Tibial artery (tissue), 4 donors: ENCODE measurements around the gene BTD.
A peak's percentile ranks its signal among the peaks of the same experiment; 100 is the strongest.

Experiments
- DNase-seq, 2 donors: peaks; one replicate each; pipeline ENCODE4 v3.0.0-alpha.2; 2019
- H3K27ac ChIP-seq, 2 donors: fragments of 200-600 bp; sonication (generic) in 1 of 2; 1 replicate in 1 of 2; 2 replicates in 1 of 2; pipeline ENCODE4 v1.5.1; 2018 to 2019; ENCODE audit warnings: mild to moderate bottlenecking in 1 of 2
- H3K27me3 ChIP-seq, 2 donors: fragments of 200-600 bp; sonication (generic) in 1 of 2; one replicate each; pipeline versions ENCODE4 v1.5.1 to v1.6.0; 2016 to 2019
- H3K36me3 ChIP-seq, 3 donors: fragments of 200-600 bp; sonication (generic) in 2 of 3; one replicate each; pipeline ENCODE4 v1.5.1; 2016 to 2019; ENCODE audit warnings: mild to moderate bottlenecking in 2 of 3
- H3K4me1 ChIP-seq, 4 donors: fragments of 200-600 bp; sonication (generic) in 2 of 4; 1 replicate in 3 of 4; 2 replicates in 1 of 4; pipeline ENCODE4 v1.5.1; 2016 to 2019
- H3K4me3 ChIP-seq, 2 donors: fragments of 200-600 bp; sonication (generic) in 1 of 2; 1 replicate in 1 of 2; 2 replicates in 1 of 2; pipeline ENCODE4 v1.5.1; 2018 to 2019; ENCODE audit warnings: mild to moderate bottlenecking in 2 of 2
- H3K9me3 ChIP-seq, 3 donors: fragments of 200-600 bp; sonication (generic) in 1 of 3; one replicate each; pipeline ENCODE4 v1.5.1; 2016 to 2019
- intact Hi-C: fragments of 100-400 bp; cut with DNase I; formaldehyde crosslinking; loops from one replicate; pipeline ENCODE4 v1.15.0; 2023; ENCODE audit warnings: low total_unique reads
- TF ChIP-seq, protein P1 (sequence below), 2 experiments: fragments of 200-600 bp in 1 of 2; fragments of 450-650 bp in 1 of 2; IDR thresholded peaks; one replicate each; pipeline ENCODE4 v1.5.1; 2017 to 2019; ENCODE audit warnings: antibody characterized with exemption in 2 of 2, mild to moderate bottlenecking in 1 of 2, moderate library complexity in 1 of 2

The BTD gene

DNA sequence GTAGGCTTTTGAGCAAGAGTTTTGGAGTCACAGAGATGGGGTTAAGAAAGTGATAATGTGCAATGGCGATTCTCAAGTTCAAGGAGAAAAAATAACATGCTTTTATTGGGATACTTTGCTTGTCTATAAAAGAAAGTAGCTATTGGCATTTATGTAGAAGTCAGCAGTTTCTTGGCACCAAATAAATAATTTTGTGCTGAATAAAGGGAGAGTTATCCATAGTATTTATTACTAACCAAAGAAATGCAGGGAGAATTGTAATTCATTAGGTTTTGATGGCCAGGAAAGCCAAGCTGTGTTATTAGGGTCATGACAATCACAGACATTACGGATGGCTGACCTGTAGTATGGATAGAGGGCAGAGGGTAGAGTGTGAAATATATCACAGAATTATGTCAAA, 33.1 kb downstream of the BTD start:
- Histone ChIP-seq H3K9me3 (no peaks in the 10 kb centered on the region), H3K36me3 (peaks cover 0 to 6% (median 0%) of the 10 kb centered on the region in 3 donors), H3K4me3 (no peak overlapping the region), H3K4me1 (peaks cover 0 to 41% (median 22%) of the 10 kb centered on the region in 4 donors), H3K27me3 (no peaks in the 10 kb centered on the region), H3K27ac (peak overlapping the region; percentile 51 to 56)
- TF ChIP-seq, protein P1, sequence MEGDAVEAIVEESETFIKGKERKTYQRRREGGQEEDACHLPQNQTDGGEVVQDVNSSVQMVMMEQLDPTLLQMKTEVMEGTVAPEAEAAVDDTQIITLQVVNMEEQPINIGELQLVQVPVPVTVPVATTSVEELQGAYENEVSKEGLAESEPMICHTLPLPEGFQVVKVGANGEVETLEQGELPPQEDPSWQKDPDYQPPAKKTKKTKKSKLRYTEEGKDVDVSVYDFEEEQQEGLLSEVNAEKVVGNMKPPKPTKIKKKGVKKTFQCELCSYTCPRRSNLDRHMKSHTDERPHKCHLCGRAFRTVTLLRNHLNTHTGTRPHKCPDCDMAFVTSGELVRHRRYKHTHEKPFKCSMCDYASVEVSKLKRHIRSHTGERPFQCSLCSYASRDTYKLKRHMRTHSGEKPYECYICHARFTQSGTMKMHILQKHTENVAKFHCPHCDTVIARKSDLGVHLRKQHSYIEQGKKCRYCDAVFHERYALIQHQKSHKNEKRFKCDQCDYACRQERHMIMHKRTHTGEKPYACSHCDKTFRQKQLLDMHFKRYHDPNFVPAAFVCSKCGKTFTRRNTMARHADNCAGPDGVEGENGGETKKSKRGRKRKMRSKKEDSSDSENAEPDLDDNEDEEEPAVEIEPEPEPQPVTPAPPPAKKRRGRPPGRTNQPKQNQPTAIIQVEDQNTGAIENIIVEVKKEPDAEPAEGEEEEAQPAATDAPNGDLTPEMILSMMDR (IDR thresholded peaks at IDR 0.05): no peak
- no peak for DNase-seq
- intact Hi-C loops: loop anchor here (10.0 kb wide), 1 partner anchor 610 kb away; no protein-coding TSS in a partner anchor

GRCh38 chr3:15635121-15635661, 33.6 kb downstream of the BTD start:
- H3K4me1 ChIP-seq: peaks cover 0 to 38% (median 22%) of the 10 kb centered on the region in 4 donors
- H3K9me3 ChIP-seq: no peaks in the 10 kb centered on the region
- peaks cover 0 to 6% (median 0%) of the 10 kb centered on the region in 3 donors for H3K36me3 ChIP-seq
- H3K27me3 ChIP-seq: no peaks in the 10 kb centered on the region
- DNase-seq: no peak
- TF ChIP-seq, protein P1 (IDR thresholded peaks at IDR 0.05): no peak
- H3K27ac ChIP-seq: peak overlapping the region; percentile 51 to 56
- intact Hi-C loops: loop anchor here (10.0 kb wide), 1 partner anchor 610 kb away; no protein-coding TSS in a partner anchor
- H3K4me3 ChIP-seq: no peak overlapping the region

GRCh38 chr3:15636028-15636709, 34.6 kb downstream of the BTD start:
- Histone ChIP-seq H3K4me1 (peaks cover 0 to 30% (median 22%) of the 10 kb centered on the region in 4 donors), H3K36me3 (peaks cover 0 to 6% (median 0%) of the 10 kb centered on the region in 3 donors), H3K27ac (peak overlapping the region; percentile 51 to 56), H3K9me3 (no peaks in the 10 kb centered on the region), H3K27me3 (no peaks in the 10 kb centered on the region), H3K4me3 (no peak overlapping the region)
- no peak for DNase-seq
- TF ChIP-seq, protein P1 (IDR thresholded peaks at IDR 0.05): no peak
- intact Hi-C loops: loop anchor here (10.0 kb wide), 1 partner anchor 609 kb away; no protein-coding TSS in a partner anchor

DNA sequence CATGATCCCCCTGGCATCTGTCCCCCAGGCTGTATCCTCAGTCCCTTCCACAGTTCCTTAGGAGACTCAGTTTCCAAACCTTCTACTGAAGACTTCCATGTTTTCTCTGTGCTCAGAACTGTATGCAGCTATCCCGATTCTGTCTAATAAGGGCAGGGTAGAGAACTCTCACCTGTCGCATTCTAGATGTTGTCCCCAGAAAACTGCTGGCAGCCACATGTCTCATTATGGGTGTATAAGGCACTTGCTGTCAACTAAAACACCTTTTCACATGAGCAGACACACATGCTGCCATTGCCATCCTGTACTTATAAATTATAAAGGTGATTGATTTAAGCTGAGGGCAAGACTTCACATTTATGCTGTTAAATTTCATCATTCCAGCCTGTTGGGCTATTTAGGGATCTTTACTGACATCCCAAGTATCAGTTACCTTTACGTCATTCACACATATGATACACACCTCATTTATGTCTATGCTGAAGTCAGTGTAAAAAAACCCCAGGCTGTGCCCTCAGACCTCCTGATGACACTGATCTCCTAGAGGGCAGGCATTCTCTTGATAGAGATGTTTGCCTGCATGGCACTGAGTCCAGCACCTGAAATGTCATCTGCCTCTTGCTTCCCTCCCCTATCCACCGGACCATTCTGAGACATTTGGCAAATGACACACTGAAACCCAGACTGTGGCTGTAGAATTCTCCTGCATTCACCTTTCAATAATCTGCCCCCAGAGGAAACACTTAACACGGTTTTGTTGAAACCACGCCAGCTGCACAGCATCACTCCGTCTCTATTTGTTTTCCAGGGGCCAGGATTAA, 35.8 kb downstream of the BTD start:
- intact Hi-C loops: loop anchor here (10.0 kb wide), 1 partner anchor 607 kb away; no protein-coding TSS in a partner anchor
- H3K27ac ChIP-seq: no peak overlapping the region
- H3K9me3 ChIP-seq: no peaks in the 10 kb centered on the region
- TF ChIP-seq, protein P1 (IDR thresholded peaks at IDR 0.05): no peak
- peaks cover 0 to 26% (median 19%) of the 10 kb centered on the region in 4 donors for H3K4me1 ChIP-seq
- no peak for DNase-seq
- no peak overlapping the region for H3K4me3 ChIP-seq
- H3K36me3 ChIP-seq: peaks cover 0 to 6% (median 0%) of the 10 kb centered on the region in 3 donors
- H3K27me3 ChIP-seq: no peaks in the 10 kb centered on the region

GRCh38 chr3:15638193-15638890, 36.8 kb downstream of the BTD start:
- Histone ChIP-seq H3K27me3 (no peaks in the 10 kb centered on the region), H3K27ac (no peak overlapping the region)
- intact Hi-C loops: loop anchor here (10.0 kb wide), 1 partner anchor 606 kb away; no protein-coding TSS in a partner anchor

More at GRCh38 chr3:15638193-15638890, 36.8 kb downstream of the BTD start:
- TF ChIP-seq, protein P1 (IDR thresholded peaks at IDR 0.05): no peak
- H3K9me3 ChIP-seq: no peaks in the 10 kb centered on the region
- H3K4me3 ChIP-seq: no peak overlapping the region
- peaks cover 0 to 6% (median 0%) of the 10 kb centered on the region in 3 donors for H3K36me3 ChIP-seq
- peaks cover 0 to 26% (median 19%) of the 10 kb centered on the region in 4 donors for H3K4me1 ChIP-seq
- DNase-seq: no peak
